Measurements from ENCODE around the gene RGS3.

GRCh38 chr9:113570749-113571711 lies 107.5 kb downstream of the RGS3 start:
- no peak for TF ChIP-seq FOXM1 (IDR thresholded peaks at IDR 0.05; ENCODE audit: borderline replicate concordance, low read depth)
- no peak for TF ChIP-seq EGR1 (IDR thresholded peaks at IDR 0.05)
- TF ChIP-seq ZBTB7A (IDR thresholded peaks at IDR 0.05; ENCODE audit: low read depth) = no peak
- TF ChIP-seq, protein P1, sequence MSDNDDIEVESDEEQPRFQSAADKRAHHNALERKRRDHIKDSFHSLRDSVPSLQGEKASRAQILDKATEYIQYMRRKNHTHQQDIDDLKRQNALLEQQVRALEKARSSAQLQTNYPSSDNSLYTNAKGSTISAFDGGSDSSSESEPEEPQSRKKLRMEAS (IDR thresholded peaks at IDR 0.05) = no peak
- TF ChIP-seq YY1 (IDR thresholded peaks at IDR 0.05; ENCODE audit: low read depth) = no peak
- no peak for TF ChIP-seq TEAD4 (IDR thresholded peaks at IDR 0.05)
- TF ChIP-seq RAD21 (IDR thresholded peaks at IDR 0.05; ENCODE audit: low read depth) = no peak
- TF ChIP-seq CREB1 (IDR thresholded peaks at IDR 0.05; ENCODE audit: low read depth) = no peak

Measured in Ishikawa (cell line).